Measurements from ENCODE around the gene FGD6. TPM values are rescaled to one million over a fixed set of nuclear protein-coding genes. Genes with fewer than 3 reads are reported as not detected.

Gene FGD6
- polyA plus RNA-seq, 4 donors = 9.5 to 11.8 (median 10.7) TPM

GRCh38 chr12:95034750-95035149 lies 182.5 kb downstream of the FGD6 start:
- DNase-seq (ENCODE audit: low read depth in 4 of 4, low spot score in 2 of 4) = no peak

Other genes starting within 250 kb of the FGD6 start
- gene NDUFA12, start 213.8 kb downstream of the FGD6 start, polyA plus RNA-seq (ENCODE audit: insufficient read length in 4 of 4) = 100 to 1,000 TPM; 101 to 124 (median 114) TPM
- 10 to 100 TPM; 54.7 to 86.8 (median 72.3) TPM for gene NR2C1, start 143.8 kb downstream of the FGD6 start, polyA plus RNA-seq (ENCODE audit: insufficient read length in 4 of 4)
- 10 to 100 TPM; 69.9 to 90.3 (median 78.3) TPM for gene VEZT, start 340 bp upstream of the FGD6 start, polyA plus RNA-seq (ENCODE audit: insufficient read length in 4 of 4)